Stimulated activated CD4-positive, alpha-beta T cell treated with anti-CD3 and anti-CD28 coated beads, Interleukin-12 subunit alpha, Interleukin-12 subunit beta, amount 100 ng/mL, for 24 hours (primary cell): ENCODE measurements around the gene CDKAL1.

Source experiments
- DNase-seq, 2 experiments: peaks; one replicate each; pipeline ENCODE4 v3.0.0-alpha.2; 2020; ENCODE audit warnings: low read depth in 2 of 2

Gene CDKAL1

DNA sequence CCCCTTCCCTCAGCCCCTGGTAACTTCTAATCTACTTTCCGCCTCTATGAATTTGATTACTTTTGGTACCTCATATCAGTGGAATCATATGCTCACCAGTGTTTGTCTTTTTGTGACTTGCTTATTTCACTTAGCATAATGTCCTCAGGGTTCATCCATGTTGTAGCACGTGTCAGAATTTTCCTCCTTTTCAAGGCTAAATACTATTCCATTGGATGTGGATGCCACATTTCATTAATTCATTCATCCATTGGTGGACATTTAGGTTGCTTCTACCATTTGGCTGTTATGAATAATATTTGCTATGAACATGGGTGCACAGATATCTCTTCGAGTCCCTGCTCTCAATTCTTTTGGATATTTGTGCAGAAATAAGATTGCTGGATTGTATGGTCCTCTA, 670.7 kb downstream of the CDKAL1 start:
- DNase-seq, result no peak

DNA sequence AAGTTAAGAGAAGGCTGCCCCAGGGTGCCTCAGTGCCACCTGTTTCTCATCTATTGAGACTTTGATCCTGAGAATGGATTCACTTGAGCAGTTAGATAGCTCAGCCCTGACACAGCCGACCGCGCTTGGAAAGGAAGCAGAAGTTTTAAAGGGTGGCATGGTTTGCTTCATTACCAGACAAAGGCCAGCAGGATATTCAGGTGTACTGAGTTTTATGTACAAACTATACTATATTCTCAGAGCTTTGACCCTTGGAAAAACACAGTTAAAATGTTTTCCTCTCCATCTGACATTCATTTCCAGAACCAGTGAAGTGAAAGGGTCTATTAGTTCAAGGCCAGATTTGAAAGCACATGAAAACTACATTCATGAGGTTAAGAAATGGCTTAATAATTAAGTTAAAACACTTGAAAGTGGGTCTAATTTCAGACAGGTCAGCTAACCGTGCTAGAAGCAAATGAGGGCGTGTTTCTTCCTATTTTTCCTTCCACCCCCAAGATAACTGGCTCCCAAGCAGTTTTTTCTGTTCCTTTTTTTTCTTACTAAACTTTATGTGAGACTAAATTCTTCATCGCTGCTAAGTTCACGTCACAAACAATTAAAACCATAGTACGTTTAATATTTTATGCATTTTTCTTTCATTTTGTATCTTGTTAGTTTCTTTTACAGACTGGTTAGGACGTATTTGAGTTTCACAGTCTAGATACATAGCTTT, 674.0 kb downstream of the CDKAL1 start:
- DNase-seq, result no peak

DNA sequence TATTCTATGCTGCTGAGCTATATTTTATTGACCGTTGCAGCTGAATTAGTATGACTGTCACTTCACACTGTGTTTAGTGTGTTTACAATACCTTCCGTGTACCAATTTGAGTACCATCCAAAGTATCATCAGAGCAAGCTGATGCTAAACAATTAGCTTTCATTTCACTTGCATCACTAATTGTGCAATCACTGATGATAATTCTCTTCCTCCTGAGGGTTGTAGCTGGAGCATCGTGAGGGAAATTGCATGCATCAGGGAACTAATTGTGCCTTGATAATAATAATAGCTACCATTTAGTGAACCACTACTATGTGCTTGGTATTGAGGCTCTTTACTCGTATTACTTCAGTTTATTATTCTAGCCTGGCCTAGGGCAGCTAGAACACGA, 674.5 kb downstream of the CDKAL1 start:
- no peak for DNase-seq

DNA sequence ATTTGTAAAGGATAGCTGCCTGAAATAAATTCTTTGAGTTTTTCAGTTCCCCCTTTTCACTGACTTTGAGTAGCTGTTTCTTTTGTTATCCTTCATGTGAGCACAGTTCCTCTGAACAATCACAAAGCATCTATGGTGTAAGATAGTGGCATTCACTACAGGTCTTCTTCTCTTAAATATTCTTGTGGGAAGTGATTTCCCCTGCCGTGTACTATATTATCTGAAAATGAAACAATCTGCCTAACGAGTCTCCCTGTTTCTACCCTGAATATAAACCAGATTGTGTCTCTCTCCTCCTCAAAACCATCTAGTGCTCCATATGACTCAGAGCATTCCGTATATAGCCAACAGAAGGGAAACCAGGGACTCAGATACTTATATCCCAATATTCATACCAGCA, 679.2 kb downstream of the CDKAL1 start:
- no peak for DNase-seq

DNA sequence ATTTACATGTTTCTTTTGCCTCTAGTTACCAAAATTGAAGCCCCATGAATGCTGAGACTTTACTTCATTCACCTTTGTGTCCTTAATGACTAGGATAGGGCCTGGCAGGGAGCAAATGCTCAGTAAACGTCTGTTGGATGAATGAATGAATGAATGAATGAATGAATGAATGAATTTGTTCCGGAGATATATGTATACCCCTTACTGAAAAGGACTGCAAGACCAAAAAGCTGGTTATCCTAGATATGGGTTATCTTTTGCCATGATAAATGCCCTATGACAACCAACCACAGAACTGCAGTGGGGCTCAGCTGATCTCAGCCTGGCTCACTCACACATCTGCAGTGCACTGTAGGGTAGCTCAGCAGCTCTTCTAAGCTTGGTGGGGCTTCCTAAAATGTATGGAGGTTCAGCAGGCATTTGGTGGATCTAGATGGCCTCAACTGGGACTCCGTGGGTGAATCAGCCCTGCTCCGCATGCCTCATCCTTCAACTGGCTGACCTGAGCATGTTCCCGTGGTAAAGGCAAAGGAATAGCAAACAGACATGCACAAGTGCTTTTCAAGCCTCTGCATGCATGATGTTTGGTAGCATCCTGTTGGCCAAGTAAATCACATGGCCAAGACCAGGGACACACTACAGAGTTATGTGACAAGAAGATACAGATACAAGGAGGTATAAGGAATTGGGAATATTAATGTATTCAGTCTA, 680.6 kb downstream of the CDKAL1 start:
- no peak for DNase-seq

DNA sequence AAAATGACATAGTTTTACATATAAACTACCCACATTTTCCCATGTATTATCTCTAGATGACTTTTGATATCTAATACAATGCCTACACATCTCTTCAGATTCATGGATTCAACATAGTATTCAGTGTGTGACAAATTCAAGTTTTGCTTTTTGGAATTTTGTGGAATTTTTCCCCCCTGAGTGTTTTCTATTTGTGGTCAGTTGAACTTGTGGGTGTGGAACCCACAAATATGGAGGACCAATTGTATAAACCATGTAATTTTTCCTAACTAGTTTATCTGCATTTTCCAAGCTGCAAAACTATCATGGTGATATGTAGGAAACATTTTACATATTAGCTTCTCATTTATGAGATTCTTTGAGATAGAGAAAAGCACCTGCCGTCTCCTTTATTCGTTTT, 685.0 kb downstream of the CDKAL1 start:
- no peak for DNase-seq

DNA sequence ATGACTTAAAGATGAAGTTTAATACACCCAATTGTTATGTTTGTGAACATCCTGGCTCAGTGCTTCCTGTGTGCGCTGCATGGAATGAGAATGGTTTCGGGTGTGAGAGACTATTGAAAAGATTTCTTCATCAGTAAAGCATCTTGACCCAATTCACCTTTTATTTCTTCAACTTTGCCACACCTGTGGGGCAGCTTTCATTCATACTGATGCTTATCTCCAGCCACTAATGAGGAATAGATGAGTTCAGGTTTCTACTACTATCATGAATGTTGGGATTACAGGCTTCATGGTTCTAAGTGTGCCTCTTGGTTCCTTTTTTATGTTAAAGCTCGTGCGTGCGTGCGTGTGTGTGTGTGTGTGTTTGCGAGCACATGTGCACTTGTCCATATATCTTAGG, 685.6 kb downstream of the CDKAL1 start:
- no peak for DNase-seq

DNA sequence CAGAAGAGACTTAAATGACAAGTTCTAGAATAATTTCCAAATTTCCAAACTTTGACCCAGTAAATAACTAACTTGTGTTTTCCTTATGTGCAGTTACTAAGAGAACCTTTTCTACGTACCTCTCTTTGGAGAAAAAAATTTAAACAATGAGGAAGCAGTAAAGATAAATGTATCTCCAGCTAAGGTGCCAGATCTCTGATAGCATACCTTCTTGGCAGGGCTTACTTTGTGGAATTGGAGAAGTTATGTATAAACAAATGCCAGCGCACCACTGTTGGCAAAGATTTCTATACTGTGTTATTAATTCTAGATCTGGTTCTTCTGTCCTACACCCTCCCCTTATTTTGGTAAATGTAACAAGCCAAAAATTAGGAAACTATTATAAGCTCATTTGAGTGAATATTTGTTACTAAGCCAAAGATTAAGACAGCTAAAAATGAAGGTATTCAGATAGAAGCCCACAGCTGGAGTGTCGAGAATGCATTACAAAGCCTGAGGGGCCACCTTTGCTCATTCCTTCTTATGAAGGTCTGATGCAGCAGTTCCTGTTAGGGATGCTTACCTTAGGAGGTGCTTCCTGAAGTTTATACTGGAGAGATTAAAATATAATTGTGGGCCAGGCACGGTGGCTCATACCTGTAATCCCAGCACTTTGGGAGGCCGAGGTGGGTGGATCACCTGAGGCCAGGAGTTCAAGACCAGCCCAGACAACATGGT, 686.2 kb downstream of the CDKAL1 start:
- no peak for DNase-seq

DNA sequence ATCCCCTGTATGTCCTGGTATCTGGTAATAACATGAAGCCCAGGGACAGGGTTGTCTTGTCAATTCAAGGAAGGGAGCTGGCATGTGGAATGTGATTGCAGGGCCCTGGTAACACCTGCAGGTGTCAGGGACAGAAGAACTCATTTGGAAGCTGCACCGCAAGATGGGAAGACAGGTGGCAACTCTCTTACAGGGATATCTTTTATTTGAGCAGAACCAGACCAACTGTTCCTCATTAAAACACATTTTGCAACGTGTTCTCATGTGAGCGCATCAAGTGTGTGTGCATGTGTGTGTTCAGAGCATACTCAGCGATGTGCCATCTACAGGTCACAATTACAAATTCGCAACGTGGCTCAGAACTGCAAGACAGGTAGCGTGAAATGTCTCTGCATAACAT, 688.4 kb downstream of the CDKAL1 start:
- no peak for DNase-seq

DNA sequence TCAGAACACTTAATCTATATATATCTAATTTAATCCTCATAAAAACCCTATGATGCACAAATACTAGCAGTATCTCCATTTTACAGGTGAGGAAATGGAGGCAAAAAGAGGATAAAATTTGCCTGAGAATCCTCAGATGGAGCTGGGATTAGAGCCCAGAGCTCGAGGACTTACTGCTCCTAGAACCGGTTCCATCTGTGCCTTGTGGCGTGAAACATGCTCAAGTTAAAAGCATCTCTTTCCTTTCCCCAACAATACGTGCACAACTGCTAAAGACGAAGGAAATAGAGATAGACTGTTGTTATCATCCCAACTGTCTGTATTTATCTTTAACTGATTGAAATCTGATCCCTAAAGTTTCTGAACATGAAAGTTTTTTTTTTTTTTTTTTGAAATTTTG, 691.7 kb downstream of the CDKAL1 start:
- DNase-seq, result no peak

DNA sequence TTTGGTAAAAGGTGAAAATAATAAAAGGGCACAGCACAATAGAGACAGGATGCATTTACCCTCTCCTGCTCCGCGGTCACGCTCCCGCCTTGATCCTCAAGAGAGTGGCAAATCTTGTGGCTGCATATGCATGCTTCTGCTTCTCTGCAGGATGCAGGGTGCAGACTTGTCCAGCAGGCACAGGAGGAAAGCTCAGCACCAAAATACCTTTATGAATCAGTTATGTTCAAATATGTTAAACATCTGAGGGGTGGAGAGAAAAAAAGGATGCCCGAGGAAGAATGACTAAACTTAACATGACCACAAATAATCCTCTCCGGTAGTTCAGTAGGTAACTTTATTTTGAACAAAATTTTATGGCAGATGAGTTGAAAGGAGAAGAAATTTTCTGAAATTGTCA, 693.2 kb downstream of the CDKAL1 start:
- no peak for DNase-seq

DNA sequence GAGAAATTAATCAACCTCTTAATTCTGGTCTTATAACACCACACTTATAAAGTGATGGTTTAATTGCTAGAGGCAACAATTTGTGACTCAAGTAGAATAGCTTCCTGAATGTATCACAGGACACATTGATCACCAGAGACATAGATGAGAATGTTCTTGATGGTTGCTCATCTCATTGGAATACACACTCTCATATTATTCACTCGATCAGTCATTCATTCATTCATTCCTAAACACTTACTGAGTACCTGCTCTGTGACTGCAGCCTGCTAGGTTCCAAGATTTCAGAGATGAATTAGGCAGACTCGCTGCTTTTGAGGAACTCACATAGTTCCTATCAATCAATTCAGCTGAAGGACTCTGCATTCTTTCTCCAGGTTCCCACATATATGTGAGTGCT, 694.2 kb downstream of the CDKAL1 start:
- no peak for DNase-seq

DNA sequence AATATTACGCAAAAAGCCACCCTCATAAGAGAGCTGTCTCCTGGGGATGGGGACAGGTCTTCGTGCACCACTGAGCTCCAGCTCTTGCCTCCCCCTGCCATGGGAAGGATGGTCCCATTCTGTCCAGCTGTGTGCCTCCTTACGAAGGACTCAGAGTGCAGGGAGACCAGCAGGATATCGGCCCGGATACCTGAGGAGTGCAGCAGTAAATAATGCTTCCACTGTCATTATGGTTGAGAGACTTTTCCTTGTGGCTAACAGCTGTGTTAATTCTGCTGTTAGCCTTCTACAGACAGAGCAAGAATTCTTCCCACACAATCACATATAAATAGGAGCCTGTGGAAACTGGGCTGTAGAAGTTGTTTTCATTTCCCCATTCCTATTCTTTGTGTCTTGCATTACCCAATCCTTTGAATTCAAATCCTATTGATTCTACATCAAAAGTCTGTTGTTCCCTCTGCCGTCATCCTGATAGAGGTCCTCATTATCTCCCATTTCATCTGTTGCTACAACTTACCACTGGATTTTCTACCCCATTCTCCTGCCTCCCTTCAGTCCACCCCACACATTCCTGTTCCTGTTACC, 694.7 kb downstream of the CDKAL1 start:
- DNase-seq, result no peak

DNA sequence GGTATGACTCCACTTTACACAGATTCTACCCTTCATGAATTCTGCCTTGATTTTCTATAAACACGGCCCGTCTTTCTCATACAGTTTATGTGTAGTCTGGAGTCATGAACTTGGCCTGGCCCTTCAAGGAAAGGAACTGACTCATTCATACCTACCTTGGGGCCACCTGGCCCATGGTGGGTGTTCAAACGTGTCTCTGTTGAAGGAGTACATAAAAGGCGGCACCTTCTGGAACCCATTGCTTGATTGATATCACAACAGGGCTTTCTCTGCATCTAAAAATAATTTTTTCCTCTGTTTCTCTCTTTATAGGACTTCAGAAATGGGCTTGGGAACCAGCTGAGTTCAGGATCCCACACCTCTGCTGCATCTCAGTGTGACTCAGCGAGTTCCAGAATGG, 696.3 kb downstream of the CDKAL1 start:
- DNase-seq, result no peak

DNA sequence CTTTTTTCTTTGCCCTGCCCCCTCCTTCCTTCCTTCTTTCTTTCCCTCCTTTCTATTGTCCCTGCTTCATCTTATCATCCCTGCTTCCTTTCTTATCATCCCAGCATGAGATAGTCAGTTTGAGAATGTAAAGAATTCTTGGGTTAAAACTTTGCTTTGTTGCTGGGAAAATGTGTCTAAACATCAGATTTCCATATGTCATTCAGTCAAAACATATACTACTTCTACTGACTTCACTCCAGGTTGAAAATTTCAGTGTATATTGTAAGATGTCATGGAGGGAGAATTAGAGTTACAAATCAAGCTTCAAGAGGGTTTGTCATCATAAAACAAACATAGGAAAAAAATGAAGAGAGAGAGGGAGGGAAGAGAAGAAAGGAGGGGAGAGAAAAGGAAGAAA, 700.9 kb downstream of the CDKAL1 start:
- DNase-seq, result no peak

DNA sequence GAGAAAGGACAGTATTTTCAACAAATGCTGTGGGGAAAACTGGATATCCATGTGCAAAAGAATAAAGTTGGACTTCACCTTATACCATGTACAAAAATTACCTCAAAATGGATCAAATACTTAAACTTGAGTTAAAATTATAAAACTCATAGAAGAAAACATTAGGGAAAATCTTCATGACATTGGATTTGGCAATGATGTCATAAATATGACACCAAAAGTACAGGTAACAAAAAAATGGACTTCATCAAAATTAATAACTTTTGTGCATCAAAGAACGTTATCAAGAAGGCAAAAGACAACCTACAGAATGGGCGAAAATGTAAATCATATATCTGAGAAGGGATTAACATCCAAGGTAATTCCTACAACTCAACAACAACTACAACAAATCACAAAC, 704.0 kb downstream of the CDKAL1 start:
- no peak for DNase-seq

DNA sequence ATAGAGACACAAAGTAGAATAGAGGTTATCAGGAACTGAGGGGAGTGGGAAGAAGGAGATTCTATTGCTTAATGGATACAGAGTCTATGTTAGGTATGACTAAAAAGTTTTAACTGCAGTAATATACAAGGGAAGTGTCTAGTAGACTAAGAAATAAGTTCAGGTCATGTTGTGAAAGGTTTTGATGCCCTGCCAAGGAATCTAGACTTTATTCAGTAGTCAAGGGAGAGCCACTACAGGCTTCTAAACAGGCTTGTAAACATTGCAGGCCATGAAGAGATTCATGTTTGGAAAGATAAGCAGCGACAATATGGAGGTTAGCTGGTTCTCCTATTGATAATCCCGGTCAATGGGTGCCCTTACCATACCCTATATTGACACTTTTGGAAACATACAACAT, 706.5 kb downstream of the CDKAL1 start:
- no peak for DNase-seq

DNA sequence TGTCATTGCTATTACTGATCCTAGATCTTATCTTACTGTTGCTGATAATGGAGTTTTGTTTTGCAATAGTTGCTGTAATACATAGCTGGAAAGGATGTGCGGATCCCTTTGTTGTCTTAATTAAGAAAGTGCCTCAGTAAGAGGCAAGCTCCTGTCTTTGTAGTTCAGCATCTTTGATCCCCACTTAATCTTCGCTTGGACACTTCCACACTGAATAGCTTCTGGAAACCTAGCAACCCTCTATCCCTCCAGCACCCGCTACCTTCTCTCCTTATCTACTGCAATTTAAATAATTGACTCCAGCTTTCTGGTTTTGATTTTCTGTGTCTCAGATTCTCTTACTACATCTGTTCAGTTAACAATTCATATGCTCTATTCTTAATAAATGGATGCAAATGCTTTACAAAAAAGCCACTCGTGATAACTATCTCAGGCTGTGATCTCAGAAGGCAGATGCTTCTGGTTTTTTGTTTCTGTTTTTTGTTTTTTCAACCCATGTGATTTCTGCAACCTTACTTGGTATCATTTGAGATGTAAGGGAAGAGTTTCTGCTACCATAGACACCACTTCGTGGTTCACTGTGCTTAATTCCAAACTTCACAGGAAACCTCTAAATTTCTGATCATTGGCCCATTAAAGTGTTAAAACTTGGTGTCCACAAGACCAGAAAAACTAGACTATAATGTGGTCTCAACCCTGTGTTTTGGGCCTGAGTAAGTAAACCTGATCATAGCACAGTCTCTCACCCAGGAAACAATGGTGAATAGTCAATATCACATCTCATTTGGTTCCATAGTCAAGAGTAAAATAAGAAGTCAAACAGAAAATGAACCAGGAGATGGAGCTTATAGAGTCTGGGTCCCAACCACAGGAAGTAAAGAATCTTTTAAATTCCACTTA, 707.2 kb downstream of the CDKAL1 start:
- DNase-seq, result no peak

DNA sequence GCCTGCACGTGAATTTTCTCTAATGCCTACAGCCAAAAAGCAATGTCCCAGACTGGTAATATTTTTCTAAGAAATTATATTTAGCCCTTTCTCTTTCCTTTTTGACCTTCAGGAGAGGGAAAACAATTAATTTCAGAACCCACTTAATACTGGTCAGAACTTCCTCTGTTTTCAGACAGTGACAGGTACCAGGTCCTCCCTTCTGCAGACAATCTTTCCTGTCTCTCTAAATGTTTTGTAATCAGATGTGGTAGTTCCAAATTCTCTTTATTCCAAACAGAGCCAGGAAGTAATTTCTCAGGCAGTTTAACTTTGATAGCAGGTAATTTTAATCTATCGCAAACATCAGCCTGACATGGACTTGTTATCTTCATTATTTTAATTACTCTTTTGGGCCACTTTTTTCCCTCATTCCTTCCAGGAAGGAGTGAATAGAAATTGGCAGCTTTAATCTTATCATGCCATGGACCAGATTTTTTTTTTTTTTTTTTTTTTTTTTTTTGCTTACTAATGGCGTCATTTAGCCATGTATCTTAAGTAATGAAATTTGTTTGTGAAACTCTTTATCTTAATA, 710.7 kb downstream of the CDKAL1 start:
- no peak for DNase-seq

DNA sequence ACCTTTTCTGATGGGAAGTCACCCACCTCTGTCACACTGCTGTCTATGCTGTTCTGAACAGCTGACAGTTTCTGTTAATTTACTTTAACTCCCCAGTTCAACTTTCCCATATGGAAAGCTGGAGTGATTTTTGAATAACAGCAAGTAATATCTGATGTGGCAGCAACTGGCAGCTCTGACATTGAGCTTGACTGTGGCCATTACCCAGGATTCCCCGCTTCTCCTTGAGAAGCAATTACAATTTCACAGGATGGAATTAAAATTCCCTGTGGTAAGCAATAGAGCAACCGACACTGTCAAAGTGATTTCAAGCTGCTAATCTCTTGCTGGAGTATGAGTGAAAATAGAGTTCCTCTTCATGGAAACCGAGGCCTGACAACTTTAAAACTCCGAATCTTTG, 711.2 kb downstream of the CDKAL1 start:
- DNase-seq, result no peak

DNA sequence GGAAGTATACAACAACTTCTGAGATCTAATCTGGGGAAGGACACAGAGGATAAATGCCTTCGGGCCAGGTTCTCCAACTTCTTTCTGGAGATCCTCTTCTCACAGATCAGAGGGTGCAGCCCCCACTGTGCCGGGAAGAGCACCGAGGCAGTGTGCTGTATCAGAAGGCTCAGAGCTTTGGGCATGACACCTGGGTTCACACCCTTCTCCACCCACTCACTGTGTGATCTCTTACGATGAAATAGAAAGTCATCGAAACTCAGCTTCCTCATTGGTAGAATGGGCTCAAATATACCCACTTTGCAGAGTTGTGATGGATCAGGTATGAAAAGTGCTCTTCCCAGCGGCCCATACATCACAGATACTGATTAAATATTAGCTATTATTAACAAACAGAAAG, 711.8 kb downstream of the CDKAL1 start:
- no peak for DNase-seq
